ENCODE results near the gene PLAU.
A peak's percentile ranks its signal among the peaks of the same experiment; 100 is the strongest.
"Not testable (repeated sequence)": the region's sequence is repeated elsewhere in the genome, so short reads cannot be mapped to it uniquely, and the experiment has no call there.

PLAU gene

DNA sequence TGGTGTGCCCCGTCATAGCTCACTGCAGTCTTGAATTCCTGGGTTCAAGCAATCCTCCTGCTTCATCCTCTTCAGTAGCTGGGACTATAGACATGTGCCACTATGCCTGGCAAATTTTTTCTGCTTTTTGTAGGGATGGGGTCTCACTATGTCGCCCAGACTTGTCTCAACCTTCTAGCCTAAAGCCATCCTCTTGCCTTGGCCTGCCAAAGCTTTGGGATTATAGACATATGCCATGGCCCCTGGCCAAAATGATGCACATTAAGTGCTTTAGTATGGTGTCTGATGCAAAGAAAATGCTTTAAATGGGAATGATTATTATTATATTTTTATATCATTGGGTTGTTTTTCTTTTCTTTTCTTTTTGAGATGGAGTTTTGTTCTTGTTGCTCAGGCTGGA, 53.8 kb downstream of the PLAU start:
- no peaks in the 10 kb centered on the region for H3K36me3 ChIP-seq (replicated peaks)
- in situ Hi-C loops (cut with HindIII; ENCODE audit: low pct_ligation_motif_present, low sequenced_read_pairs): no loop called here

DNA sequence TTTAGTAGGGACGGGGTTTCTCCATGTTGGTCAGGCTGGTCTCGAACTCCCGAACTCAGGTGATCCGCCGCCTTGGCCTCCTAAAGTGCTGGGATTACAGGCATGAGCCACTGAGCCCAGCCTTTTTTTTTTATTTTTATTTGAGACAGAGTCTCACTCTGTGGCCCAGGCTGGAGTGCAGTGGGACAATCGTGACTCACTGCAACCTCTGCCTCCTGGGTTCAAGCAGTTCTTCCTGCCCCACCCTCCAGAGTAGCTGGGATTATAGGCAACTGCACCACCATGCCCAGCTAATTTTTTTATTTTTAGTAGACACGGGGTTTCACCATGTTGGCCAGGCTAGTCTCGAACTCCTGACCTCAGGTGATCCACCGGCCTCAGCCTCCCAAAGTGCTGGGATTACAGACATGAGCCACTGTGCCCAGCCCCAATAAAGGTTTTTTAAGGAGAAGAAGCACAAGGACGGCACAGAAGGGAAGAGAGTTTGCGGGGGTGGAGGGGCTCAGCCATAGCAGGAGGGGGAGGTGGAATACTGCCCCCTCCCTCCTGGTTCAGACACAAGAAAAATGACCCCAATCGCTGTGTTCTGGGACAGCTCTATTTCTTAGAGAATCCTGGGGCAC, 54.4 kb downstream of the PLAU start:
- H3K27ac ChIP-seq: peak overlapping the region; percentile 48
- H3K36me3 ChIP-seq (replicated peaks); H3K27me3 ChIP-seq (replicated peaks); H3K4me3 ChIP-seq (ENCODE audit: low read depth, low read length); DNase-seq; in situ Hi-C loops (cut with HindIII; ENCODE audit: low pct_ligation_motif_present, low sequenced_read_pairs): not testable (repeated sequence)

More for the DNA sequence above, 53.8 kb downstream of the PLAU start:
- TF ChIP-seq, protein P1, sequence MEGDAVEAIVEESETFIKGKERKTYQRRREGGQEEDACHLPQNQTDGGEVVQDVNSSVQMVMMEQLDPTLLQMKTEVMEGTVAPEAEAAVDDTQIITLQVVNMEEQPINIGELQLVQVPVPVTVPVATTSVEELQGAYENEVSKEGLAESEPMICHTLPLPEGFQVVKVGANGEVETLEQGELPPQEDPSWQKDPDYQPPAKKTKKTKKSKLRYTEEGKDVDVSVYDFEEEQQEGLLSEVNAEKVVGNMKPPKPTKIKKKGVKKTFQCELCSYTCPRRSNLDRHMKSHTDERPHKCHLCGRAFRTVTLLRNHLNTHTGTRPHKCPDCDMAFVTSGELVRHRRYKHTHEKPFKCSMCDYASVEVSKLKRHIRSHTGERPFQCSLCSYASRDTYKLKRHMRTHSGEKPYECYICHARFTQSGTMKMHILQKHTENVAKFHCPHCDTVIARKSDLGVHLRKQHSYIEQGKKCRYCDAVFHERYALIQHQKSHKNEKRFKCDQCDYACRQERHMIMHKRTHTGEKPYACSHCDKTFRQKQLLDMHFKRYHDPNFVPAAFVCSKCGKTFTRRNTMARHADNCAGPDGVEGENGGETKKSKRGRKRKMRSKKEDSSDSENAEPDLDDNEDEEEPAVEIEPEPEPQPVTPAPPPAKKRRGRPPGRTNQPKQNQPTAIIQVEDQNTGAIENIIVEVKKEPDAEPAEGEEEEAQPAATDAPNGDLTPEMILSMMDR (IDR thresholded peaks at IDR 0.05; ENCODE audit: low read depth, low read length, missing control alignments): no peak
- Histone ChIP-seq H3K27me3 (replicated peaks) (no peaks in the 10 kb centered on the region), H3K27ac (no peak overlapping the region), H3K4me3 (ENCODE audit: low read depth, low read length) (no peak overlapping the region)
- no peak for DNase-seq

DNA sequence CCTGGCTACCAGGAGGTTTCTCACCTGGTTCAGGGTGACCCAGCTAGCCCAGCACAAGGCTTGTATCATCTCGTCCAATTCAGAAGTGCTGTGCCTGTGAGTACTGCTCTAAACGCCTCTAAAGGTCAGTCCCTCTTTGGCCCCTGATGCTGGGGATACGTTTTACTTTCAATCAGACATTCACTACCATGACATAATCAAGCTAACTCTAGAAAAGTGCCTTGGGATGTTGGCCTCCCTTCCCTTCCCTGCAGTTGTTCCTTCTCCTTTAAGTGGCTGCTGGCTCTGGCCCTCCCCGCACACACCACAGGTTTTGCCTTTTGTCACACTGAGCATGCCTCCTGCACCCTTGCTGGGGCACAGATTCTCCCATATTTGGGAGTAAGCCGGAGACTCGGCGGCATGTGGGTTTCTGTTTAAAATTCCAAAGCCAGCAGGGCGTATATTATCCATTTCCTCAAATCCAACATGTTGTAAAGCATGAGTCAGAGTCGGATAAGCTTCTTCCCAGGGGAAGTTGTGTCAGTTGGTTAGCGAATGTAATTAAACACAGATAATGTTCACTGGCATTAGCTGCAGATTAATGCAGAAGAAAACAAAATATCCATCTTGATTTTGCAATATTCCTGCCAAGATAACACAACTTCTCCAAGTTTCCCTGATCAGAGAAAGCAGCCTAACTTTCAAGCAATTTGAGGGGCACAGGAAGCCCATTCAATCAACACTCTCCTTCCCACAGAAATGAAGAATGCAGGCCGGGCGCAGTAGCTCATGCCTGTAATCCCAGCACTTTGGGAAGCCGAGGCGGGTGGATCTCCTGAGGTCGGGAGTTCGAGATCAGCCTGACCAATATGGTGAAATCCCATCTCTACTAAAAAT, 55.2 kb downstream of the PLAU start:
- no peaks in the 10 kb centered on the region for H3K27me3 ChIP-seq (replicated peaks)
- in situ Hi-C loops (cut with HindIII; ENCODE audit: low pct_ligation_motif_present, low sequenced_read_pairs): no loop called here
- peak overlapping the region; percentile 48 for H3K27ac ChIP-seq
- no peaks in the 10 kb centered on the region for H3K36me3 ChIP-seq (replicated peaks)
- peak; percentile 96 for DNase-seq
- TF ChIP-seq, protein P1 (IDR thresholded peaks at IDR 0.05; ENCODE audit: low read depth, low read length, missing control alignments): no peak
- no peak overlapping the region for H3K4me3 ChIP-seq (ENCODE audit: low read depth, low read length)

DNA sequence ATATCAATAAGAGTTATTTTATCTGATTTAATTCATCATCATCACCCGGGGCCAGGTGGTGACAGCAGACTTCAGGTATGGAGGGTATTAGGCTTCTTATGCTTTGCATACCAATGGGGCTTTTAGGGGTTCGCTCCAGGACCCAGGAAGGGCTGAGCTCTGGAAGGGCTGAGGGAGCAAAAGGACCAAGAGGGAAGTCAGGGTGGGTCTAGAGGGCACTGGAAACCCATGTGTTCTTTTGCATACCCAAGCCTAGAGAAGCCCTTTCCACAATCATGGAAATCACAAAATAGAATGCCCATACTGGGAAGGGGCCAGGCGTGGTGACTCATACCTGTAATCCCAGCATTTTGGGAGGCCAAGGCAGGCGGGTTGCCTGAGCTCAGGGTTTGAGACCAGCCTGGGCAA, 56.1 kb downstream of the PLAU start:
- no peaks in the 10 kb centered on the region for H3K27me3 ChIP-seq (replicated peaks)
- no peak for DNase-seq
- peak overlapping the region; percentile 48 for H3K27ac ChIP-seq
- H3K4me3 ChIP-seq (ENCODE audit: low read depth, low read length): no peak overlapping the region
- H3K36me3 ChIP-seq (replicated peaks): no peaks in the 10 kb centered on the region
- TF ChIP-seq, protein P1 (IDR thresholded peaks at IDR 0.05; ENCODE audit: low read depth, low read length, missing control alignments): no peak
- in situ Hi-C loops (cut with HindIII; ENCODE audit: low pct_ligation_motif_present, low sequenced_read_pairs): no loop called here
